NCI-H2227 (cell line): ENCODE measurements around the gene PFN4.
"Not testable (repeated sequence)": the region's sequence is repeated elsewhere in the genome, so short reads cannot be mapped to it uniquely, and the experiment has no call there.

Experiments
- DNase-seq: peaks from one replicate; lab custom pipeline; 2025; ENCODE audit not compliant: unreplicated experiment; lab: John Stamatoyannopoulos, UW

Gene PFN4, protein sequence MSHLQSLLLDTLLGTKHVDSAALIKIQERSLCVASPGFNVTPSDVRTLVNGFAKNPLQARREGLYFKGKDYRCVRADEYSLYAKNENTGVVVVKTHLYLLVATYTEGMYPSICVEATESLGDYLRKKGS

DNA sequence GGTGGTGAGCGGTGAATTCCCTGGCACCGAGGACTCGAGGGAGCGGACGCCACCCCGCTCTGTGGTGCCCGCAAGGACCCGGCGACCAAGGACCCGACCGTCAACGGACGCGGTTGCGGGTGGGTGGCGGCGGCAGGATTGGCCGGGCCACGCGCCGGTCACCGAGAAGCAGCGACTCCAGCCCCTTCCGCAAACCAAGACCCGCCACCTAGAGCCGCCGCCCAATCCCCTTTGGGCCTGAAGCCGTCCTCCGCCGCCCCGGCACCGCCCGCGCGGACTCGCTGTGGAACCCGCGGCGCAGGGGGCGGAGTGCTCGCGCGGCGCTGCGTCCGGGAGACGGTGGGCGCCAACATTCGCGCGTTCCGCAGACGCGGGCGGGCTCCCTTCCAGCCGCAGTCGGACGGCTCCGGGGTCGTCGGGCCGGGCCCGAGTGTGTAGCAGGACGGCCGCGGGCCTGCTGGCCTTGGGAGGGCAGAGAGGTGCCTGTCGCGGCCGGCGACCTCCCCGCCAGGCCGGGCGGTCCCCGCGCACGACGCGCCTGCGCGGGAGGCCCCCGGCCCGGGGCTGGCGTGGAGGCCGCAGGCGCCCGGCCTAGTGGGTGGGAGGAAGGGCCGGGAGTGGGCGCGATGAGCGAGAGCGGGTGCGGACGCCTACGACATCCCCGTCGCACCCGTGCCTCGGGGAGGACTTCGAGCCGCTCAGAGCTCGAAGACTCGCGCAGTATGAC is at the start of gene PFN4, which contains the start of gene FAM228B:
TSS of gene PFN4 (minus strand) at position 140 of the 727 bp plus-strand sequence. CDS start 799 bp downstream, outside the sequence.
TSS of gene FAM228B (plus strand) at position 275 of the 727 bp plus-strand sequence. CDS start 893 bp downstream, outside the sequence.
- peak; percentile 94 for DNase-seq

DNA sequence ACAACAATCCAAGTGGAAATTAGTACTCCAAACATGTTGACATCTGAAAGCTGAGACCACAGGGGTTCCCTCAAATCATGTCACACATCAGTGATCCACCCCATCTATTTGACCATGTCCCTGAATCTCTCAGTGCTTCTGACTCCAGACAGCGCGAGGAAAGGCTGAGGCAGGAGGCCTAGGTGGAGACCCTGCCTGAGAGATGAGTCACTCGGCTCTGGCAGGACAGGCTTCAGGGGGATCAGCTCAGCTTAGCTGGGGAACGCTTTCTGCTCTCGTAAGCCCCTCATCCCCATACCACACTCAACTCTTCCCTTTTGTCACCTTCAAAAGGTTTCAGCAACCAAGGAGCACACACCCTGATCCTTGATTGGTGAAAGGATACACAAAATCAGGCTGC is 45.9 kb upstream of the PFN4 start:
- no peak for DNase-seq

DNA sequence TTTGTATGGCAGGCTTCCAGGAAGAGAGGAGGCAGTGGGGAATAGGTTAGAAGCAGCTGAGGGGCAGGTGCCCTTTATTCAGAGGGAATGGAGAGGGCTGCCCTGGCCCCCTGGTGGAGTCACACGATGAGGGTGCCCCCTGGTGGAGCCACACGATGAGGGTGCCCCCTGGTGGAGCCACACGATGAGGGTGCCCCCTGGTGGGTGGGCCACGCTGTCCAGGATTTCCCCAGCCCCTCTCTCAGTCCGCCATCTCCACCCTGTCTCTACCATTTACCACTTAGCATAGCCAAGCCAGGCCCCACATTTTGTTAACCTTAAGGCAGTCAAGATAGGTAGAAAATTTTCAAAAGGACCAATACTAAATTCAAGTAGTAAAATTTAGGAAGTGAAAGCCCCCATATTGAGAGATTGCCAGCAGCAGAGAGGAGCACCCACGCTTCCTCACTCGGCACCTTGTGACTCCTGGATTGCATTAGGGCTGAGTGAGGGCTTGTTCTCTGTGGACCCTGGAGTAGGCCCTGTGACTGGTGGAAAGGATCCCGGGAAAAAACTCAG is 41.4 kb upstream of the PFN4 start:
- no peak for DNase-seq

DNA sequence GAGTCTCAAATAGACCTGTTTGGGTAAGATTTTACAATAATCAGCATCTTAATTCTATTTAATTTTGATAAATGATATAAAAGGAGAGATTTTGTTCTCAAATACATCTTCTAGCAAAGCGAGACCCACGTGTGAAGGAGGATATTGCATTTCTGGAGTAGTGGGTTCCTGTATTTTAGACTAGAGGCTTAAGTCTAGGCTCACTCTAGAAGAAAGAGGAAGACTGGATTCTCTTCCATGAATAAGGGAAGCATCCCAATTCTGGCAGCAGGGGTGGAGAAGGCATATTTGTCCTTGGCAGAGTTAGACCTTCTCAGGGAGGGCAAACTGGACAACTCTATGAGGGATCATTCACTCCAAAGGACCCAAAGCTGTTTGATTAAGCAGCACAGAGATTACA is 40.5 kb upstream of the PFN4 start:
- DNase-seq, result no peak

DNA sequence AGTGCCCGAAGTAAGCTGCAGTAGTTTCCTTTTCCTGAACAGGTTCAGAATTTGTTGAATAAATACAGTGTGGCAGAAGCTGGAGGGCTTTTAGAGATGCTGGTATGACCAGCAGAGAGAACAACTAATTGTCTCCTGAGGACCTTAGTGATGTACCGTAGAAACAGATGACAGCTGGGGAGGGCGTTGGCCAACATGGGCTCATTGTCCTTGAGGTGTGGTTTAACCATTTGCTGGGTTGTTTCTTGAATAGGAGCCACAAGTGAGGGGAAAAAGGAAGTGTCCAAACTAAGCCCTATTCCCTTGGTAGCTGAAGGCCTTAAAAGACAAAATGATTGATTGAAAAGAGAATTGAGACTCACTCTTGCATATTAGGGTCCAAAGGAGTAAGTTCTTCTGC is 40.1 kb upstream of the PFN4 start:
- no peak for DNase-seq

DNA sequence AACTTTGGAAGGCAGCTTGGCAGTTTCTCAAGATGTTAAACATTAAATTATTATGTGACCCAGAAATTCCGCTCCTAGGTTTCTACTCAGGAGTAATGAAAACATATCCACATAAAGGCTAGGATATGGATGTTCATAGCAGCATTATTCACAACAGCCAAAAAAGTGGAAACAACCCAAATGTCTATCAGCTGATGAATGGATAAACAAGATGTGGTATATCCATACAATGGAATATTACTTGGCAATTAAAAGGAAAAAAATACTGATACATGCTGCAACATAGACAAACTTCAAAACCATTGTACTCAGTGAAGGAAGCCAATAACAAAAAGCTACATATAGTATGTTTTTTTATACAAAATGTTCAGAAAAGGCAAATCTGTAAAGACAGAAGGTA is 39.4 kb upstream of the PFN4 start:
- no peak for DNase-seq

DNA sequence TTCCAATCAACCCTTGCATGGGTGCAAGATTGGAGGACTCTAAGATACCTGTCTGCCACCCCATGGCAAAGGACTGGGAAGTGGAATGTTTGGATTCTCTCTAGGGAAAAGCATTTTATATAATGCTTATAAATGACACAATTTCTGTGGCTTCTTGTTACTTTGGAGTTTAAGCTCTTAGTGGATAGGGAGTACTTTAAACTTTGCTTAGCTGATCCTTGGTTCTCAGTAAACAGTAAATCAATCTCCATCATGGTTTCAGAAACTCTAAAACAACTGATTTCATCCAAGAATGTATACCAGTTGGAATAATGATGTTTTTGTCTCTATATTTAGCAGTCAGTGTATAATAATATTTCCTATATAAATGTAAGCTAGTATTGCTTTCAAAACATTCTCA is 37.6 kb upstream of the PFN4 start:
- no peak for DNase-seq

DNA sequence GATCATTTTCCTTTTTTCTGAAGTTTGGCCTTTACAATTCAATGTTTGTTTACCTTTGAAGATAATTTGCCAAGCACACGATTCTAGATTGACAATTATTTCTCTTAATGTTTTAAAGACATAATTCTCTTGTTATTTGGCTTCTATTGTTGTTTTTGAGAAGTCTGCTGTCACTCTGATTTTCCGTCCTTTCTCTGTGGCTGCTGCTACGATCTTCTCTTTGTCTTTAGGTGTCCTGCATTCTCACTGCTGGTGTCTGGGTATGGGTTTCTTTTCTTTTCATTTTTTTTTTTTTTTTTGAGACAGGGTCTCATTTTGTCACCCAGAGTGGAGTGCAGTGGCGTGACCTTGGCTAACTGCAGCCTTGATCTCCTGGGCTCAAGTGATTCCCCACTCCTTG is 36.6 kb upstream of the PFN4 start:
- no peak for DNase-seq

DNA sequence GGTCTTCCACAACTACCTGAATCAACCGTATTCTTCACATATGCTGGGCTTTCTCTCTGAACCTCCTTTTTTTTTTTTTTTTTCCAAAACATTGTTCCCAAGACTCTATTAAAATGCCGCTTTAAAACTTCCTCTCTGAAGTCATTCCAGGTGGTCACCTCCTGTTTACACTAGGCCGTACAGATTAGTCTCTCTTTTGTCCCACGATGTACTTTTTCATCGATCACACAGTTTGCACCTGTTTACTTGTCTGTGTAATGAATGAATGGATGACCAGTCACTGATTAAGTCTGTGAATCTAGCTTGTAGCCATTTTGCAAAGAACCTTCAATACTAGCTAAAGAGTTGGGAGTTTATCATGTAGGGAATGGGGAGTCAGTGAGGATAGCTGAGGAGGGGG is 35.0 kb upstream of the PFN4 start:
- DNase-seq, result no peak

DNA sequence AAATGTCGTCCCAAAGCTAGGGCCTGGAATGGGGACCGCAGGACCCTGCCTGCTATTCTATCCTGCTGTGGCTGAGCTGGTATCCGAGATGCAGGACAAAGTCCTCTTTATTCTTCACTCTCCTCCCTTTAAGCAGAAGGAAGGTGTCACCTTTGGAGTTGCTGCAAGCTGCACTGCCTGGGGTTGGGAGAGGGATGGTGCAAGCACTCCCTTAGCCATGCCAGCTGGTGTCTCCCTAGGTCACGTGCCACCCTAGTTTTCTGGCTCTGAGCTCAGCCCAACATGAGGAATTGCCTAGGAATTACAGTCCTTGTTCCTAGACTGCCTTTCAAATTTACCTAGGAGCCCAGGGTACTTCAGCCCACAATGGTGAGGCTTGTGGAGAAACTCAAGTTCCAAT is 30.3 kb upstream of the PFN4 start:
- DNase-seq, result no peak

DNA sequence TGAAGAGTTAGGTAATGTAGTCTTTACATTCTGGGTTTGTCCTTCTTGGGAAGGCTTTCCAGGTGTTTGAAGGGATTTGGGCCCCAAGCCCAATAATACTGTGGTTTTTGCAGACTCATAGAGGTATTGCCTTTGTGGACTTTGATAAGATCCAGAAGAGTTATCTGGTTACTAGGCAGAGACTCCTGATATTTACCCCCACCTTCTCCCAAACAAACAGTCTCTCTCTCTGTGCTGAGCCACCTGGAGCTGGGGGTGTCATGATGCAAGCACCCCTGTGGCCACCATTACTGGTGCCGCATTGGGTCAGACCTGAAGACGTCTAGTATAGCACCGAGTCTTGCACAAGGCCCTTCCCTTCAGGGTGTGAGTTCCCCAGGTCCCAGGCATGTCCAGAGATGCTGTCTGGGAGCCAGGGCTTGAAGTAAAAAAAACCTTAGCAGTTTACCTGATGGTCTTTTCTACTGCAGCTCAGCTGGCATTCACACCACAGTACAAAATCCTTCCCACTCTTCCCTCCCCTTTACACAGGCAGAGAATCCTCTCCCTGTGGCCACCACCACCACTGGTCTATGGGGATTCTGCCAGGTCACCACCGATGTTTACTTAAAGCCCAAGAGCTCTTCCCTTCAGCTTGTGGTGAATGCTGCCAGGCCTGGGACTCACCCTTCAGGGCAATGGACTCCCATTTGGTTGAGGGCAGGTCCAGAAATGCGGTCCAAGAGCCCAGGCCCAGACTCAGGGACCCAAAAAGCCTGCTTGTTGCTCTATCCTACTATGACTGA is 29.5 kb upstream of the PFN4 start:
- DNase-seq, result no peak

DNA sequence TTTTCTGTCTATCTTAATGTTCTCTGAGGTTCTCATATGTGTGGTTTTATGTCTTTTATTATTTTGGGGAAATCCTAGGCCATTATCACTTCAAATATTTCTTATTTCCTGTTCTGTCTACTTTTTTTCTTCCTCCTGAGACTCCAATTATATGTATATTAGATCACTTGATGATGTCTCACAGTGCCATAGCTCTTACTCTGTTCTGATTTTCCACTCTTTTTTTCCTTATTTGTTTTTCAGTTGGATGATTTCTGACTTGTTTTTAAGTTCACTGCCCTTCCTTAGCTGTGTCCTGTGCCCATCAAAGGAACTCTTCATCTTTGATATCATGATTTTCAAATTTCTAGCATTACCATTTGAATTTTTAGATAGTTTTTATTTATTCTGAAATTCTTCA is 24.2 kb upstream of the PFN4 start:
- no peak for DNase-seq

DNA sequence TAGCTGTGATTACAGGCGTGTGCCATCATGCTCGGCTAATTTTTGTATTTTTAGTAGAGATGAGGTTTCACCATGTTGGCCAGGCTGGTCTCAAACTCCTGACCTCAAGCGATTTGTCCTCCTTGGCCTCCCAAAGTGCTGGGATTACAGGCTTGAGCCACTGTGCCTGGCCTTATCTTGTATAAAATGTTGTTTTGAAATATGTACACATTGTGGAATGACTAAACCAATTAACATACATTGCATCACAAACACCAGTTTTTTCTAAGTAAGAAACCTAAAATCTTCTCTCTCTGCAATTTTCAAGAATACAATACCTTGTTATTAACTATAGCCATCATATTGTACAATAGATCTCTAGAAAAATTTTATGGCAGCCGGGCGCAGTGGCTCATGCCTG is 17.2 kb upstream of the PFN4 start:
- not testable (repeated sequence) for DNase-seq

DNA sequence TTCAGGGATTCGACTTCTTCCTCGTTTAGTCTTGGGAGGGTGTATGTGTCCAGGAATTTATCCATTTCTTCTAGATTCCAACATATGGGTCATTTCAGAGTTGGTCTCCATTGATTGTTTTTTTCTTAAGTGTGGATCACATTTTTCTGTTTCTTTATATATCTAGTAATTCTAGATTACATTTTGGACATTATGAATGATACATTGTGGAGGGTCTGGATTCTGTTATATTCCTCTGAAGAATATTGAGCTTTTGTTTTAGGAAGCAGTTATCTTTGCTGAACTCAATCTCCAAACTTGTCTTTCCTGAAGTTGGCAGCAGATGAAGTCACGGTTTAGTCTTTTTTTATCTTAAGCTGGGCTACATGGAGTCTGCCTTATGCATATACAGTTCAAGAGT is 9.4 kb upstream of the PFN4 start:
- no peak for DNase-seq

DNA sequence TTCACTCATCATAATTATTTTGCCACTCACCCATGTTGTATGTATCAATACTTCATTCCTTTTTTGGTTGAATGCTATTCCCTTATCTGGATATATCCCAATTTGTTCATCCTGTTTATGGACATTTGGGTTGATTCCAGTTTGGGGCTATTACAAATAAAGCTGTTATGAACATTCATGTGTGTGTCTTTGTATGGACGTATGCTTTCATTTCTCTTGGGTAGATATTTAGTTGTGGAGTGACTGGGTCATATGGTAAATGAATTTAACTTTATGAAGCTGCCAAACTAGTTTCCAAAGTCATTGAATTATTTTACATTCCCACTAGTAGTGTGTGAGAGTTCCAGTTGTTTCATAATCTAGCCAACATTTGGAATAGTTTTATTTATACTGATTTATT is 2.8 kb upstream of the PFN4 start:
- no peak for DNase-seq

DNA sequence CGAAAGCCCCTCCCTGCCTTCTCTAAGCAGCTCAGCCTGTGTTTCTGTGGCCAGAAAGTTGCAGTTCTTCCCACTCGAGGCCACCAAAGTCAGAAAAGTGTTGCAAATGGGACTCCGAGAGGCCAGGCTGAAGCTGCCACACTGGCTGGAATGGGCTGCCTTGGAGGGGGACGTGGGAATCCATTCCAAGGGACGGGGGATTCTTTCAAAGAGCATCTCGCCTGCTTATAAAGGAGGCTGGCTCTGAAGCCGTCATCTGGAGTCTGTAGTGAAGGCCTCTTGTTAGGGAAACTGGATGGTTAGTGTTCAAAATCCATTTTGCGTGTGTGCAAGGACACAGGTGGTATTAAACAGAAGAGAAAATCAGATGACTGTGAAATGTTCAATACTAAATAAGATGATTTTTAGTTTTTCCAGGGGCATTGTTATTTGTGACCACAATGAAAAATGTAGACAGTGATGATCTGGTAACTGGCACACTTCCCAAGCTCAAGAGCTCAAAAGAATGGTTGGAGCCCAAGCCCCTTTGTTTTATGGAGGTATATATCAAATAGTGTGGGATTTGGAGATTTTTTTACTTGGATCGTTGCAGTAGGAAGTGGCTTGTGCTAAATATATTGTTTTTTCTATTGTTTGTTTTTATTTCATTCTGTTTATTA is 917 bp upstream of the PFN4 start:
- DNase-seq, result peak; percentile 75

DNA sequence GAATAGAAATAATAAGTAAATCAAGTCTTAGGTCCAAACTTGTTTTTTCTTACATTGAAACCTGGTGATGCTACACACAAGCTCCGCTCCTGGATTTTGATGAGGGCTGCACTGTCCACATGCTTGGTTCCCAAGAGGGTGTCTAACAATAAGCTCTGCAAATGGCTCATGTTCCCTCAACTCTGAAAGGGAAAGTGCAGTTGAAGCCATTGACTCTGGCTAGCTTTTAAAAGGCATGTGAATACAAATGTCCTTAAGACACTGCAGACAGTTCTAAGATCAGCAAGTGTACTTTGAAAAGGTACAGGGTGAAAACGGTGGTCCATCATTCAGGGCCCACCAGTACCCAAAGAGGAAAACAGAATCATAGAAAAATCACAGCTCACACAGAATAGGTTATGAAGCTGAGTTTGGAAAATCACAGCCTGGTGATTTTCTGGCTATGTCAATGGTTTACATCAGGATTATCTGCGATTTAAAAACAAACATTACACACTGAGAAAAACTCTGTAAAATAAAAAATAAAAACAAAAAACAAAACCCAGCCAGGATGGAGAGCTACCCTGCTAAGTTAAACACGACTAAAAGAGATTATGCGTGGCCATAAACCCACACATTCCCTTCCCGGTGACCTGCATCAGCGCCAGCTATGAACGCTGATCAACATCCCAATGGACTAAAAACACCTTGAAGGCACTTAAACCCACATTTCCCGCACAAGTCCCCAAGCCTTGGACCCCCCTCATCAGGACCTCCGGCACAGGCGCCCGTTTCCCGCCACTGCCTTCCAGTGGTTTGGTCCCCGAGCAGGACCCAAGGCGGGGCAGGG is 554 bp downstream of the PFN4 start:
- DNase-seq, result peak; percentile 38

DNA sequence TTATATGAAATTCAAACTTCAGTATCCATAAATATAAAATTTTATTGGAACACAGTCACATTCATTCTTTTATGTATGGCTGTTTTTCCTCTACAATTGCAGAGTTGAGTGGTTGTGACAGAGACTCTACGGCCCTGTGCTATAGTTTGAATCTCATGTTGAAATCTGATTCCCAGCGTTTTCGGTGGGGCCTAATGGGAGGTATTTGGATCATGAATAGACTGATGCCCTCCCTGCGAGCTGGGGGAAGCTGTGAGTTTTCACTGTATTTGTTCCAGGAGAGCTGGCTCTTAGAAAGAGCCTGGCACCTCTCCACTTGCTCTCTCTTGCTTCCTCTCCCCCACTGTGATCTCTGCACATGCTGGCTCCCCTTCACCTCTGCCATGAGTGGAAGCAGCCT is 1.7 kb downstream of the PFN4 start:
- DNase-seq, result no peak

DNA sequence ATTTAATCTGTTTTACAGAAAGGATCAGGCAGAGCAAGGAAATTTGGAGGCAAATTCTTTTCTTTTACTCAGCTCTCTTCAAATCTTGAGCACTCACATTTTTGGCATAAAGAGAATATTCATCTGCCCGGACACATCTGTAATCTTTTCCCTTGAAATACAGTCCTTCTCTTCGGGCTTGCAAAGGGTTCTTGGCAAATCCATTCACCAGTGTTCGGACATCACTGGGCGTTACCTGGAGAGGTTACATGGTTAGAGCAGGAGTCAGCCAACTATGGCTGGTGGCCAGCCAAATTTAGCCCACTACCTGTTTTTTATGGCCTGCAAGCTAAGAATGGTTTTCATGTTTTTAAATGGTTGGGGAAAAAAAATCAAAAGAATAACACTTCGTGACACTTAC is 2.1 kb downstream of the PFN4 start:
- DNase-seq, result no peak

DNA sequence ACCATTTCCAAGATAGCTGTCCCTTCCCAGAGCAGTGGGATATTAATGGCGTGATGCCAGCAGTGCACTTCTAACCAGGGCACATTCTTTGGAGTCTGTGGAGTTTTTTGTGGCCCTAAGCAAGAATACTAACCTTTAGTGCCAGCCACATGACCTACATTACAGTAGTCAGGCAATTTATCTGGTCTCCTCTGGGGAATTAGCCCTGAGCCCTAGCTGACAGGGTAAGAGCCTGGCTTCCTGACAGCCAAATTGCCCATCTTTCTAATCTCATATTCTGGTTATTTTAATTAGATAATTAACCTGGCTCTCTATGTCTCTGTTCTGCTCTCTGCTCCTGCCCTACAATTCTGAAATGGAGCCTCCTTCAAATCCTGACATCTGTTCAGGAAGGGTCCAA is 5.2 kb downstream of the PFN4 start:
- no peak for DNase-seq

DNA sequence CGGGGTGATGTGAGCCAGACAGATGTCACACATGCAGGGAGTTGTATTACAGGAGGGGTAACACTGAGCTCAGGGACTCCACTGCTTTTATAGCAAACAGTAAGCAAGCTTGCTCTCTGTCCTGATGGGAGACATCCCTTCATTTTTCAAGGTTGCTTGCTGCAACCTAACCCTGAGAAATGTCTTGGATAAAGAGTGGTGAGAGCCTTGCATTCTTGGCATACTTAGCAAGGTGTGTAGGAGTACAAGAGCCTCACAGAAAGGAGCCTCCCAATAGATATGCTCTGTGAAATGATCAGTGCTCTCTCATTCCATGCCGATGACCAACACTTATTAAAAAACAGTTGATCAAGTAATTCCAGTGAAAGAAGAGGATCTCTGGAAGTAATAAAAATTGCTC is 8.1 kb downstream of the PFN4 start:
- DNase-seq, result no peak
